KOPT-K1 (cell line): ENCODE measurements around the gene CD3G.
"Not testable (repeated sequence)": the region's sequence is repeated elsewhere in the genome, so short reads cannot be mapped to it uniquely, and the experiment has no call there.

Source experiments
- H3K27ac ChIP-seq: fragments of 200-600 bp; sonication (generic); 2 replicates; pipeline ENCODE4 v1.5.1; 2016; ENCODE audit warnings: antibody characterized with exemption, mild to moderate bottlenecking, low read depth, low read length; ENCODE audit not compliant: poor library complexity, severe bottlenecking
- H3K36me3 ChIP-seq: fragments of 200-600 bp; sonication (generic); 2 replicates; pipeline ENCODE4 v1.5.1; 2017; ENCODE audit warnings: antibody characterized with exemption, mild to moderate bottlenecking, low read length, moderate library complexity; ENCODE audit not compliant: insufficient read depth
- H3K9me3 ChIP-seq: fragments of 200-600 bp; sonication (generic); 2 replicates; pipeline ENCODE4 v1.5.1; 2017; ENCODE audit warnings: antibody characterized with exemption, low read length, mild to moderate bottlenecking; ENCODE audit not compliant: insufficient read depth, poor library complexity, severe bottlenecking

The CD3G gene

GRCh38 chr11:118343981-118344515 lies at the start of gene CD3G:
Gene CD3G, plus strand, starts transcription at chr11:118344344. Its CDS starts 80 bp downstream, at chr11:118344424.
- Histone ChIP-seq H3K27ac (peak within 1 kb of the TSS; percentile 99), H3K36me3 (peaks cover 66% of the 10 kb centered on the region), H3K9me3 (no peaks in the 10 kb centered on the region)

GRCh38 chr11:118295199-118295598 lies 48.9 kb upstream of the CD3G start:
- no peaks in the 10 kb centered on the region for H3K9me3 ChIP-seq
- no peak overlapping the region for H3K27ac ChIP-seq

GRCh38 chr11:118295815-118296454 lies 48.2 kb upstream of the CD3G start:
- H3K27ac ChIP-seq, result peak overlapping the region; percentile 19

More at GRCh38 chr11:118295199-118295598, 48.9 kb upstream of the CD3G start:
- no peaks in the 10 kb centered on the region for H3K36me3 ChIP-seq

GRCh38 chr11:118301600-118302195 lies 42.4 kb upstream of the CD3G start:
- Histone ChIP-seq H3K9me3 (no peaks in the 10 kb centered on the region), H3K27ac (peak overlapping the region; percentile 99), H3K36me3 (peaks cover 8% of the 10 kb centered on the region)

More at GRCh38 chr11:118295815-118296454, 48.2 kb upstream of the CD3G start:
- Histone ChIP-seq H3K36me3 (no peaks in the 10 kb centered on the region), H3K9me3 (no peaks in the 10 kb centered on the region)

GRCh38 chr11:118304227-118304567 lies 39.9 kb upstream of the CD3G start:
- peaks cover 33% of the 10 kb centered on the region for H3K36me3 ChIP-seq
- H3K27ac ChIP-seq, result peak overlapping the region; percentile 99

GRCh38 chr11:118304568-118305248 lies 39.4 kb upstream of the CD3G start, which contains the start of gene CD3E:
Gene CD3E, plus strand, starts transcription at chr11:118304730. Its CDS starts 223 bp downstream, at chr11:118304953.
- Histone ChIP-seq H3K9me3 (no peaks in the 10 kb centered on the region), H3K27ac (peak within 1 kb of the TSS; percentile 99), H3K36me3 (peaks cover 39% of the 10 kb centered on the region)

More at GRCh38 chr11:118304227-118304567, 39.9 kb upstream of the CD3G start:
- H3K9me3 ChIP-seq, result no peaks in the 10 kb centered on the region

GRCh38 chr11:118305726-118306125 lies 38.4 kb upstream of the CD3G start:
- Histone ChIP-seq H3K9me3 (no peaks in the 10 kb centered on the region), H3K27ac (peak overlapping the region; percentile 99), H3K36me3 (peaks cover 48% of the 10 kb centered on the region)

- peaks cover 56% of the 10 kb centered on the region for H3K36me3 ChIP-seq
- peak overlapping the region; percentile 99 for H3K27ac ChIP-seq
- no peaks in the 10 kb centered on the region for H3K9me3 ChIP-seq
Observed at GRCh38 chr11:118306556-118306955, 37.6 kb upstream of the CD3G start.

GRCh38 chr11:118308995-118309528 lies 35.1 kb upstream of the CD3G start:
- H3K9me3 ChIP-seq, result not testable (repeated sequence)

GRCh38 chr11:118310271-118310670 lies 33.9 kb upstream of the CD3G start:
- Histone ChIP-seq H3K9me3 (no peaks in the 10 kb centered on the region), H3K36me3 (peaks cover 93% of the 10 kb centered on the region), H3K27ac (no peak overlapping the region)

More at GRCh38 chr11:118308995-118309528, 35.1 kb upstream of the CD3G start:
- H3K36me3 ChIP-seq, result peaks cover 81% of the 10 kb centered on the region
- H3K27ac ChIP-seq, result peak overlapping the region; percentile 99

GRCh38 chr11:118310781-118311485 lies 33.2 kb upstream of the CD3G start:
- Histone ChIP-seq H3K36me3 (peaks cover 97% of the 10 kb centered on the region), H3K9me3 (no peaks in the 10 kb centered on the region), H3K27ac (peak overlapping the region; percentile 33)

GRCh38 chr11:118311518-118311917 lies 32.6 kb upstream of the CD3G start:
- H3K36me3 ChIP-seq, result peaks cover 93% of the 10 kb centered on the region
- H3K27ac ChIP-seq, result peak overlapping the region; percentile 98

GRCh38 chr11:118312328-118312727 lies 31.8 kb upstream of the CD3G start:
- peak overlapping the region; percentile 98 for H3K27ac ChIP-seq
- peaks cover 87% of the 10 kb centered on the region for H3K36me3 ChIP-seq
- H3K9me3 ChIP-seq, result no peaks in the 10 kb centered on the region

More at GRCh38 chr11:118311518-118311917, 32.6 kb upstream of the CD3G start:
- H3K9me3 ChIP-seq, result no peaks in the 10 kb centered on the region

GRCh38 chr11:118313242-118313641 lies 30.9 kb upstream of the CD3G start:
- Histone ChIP-seq H3K9me3 (no peaks in the 10 kb centered on the region), H3K27ac (peak overlapping the region; percentile 98), H3K36me3 (peaks cover 80% of the 10 kb centered on the region)
